HCT116 (cell line): Measurements from ENCODE around the gene RSL1D1. TPM values are rescaled to one million over a fixed set of nuclear protein-coding genes. Genes with fewer than 3 reads are reported as not detected.

Experiments used
- ATAC-seq: fragments of 200-7000 bp; cut with Tn5 transposase; 2 replicates; pipeline ENCODE4 v1.9.1; 2020; ENCODE audit warnings: mild to moderate bottlenecking, moderate library complexity
- BruUV-seq: library from RNA; stranded (reverse); fragments of 400-500 nt; replicated peaks from 2 replicates; lab custom pipeline; 2021; lab: Mats Ljungman, UMichigan
- CTCF ChIA-PET: fragments of 300-600 bp; sonication (Branson Sonifier 250); formaldehyde crosslinking; loops from one replicate; lab custom pipeline; 2021; ENCODE audit warnings: antibody characterized with exemption; lab: Charles Lee
- POLR2A ChIA-PET: fragments of 300-600, 350-600 bp; sonication (Branson Sonifier 250); formaldehyde crosslinking; loops from one replicate; lab custom pipeline; 2021; ENCODE audit warnings: antibody characterized with exemption; lab: Charles Lee
- RAD21 ChIA-PET, 2 experiments: fragments of 300-600 bp; sonication (Branson Sonifier 250); formaldehyde crosslinking; loops; one replicate each; lab custom pipeline; 2023; ENCODE audit warnings: low total read pairs in 2 of 2; ENCODE audit not compliant: uncharacterized antibody in 2 of 2, unreplicated experiment in 2 of 2, low non-redundant PET in 1 of 2; lab: Charles Lee
- DNase-seq: peaks from one replicate; pipeline ENCODE4 v3.0.0-alpha.2; 2010; ENCODE audit warnings: low read depth, low spot score
- H2AFZ ChIP-seq: fragments of 200-600 bp; shearing (Covaris generic), sonication (generic); 2 replicates; pipeline ENCODE4 v1.6.1; 2017; ENCODE audit warnings: low read depth, mixed run types, mixed read lengths, antibody characterized with exemption, low read length; ENCODE audit not compliant: poor library complexity, severe bottlenecking
- H3K27ac ChIP-seq: 2 replicates; pipeline ENCODE4 v1.5.1; 2012; ENCODE audit warnings: low read depth, low read length
- H3K27me3 ChIP-seq: fragments of 200-600 bp; sonication (generic); 2 replicates; pipeline ENCODE4 v1.6.1; 2016; ENCODE audit warnings: mixed run types, low read length, mixed read lengths; ENCODE audit not compliant: insufficient read depth
- H3K36me3 ChIP-seq, 2 experiments: fragments of 200-500 bp in 1 of 2; fragments of 200-600 bp in 1 of 2; sonication (Bioruptor generic) in 1 of 2; sonication (generic) in 1 of 2; 2 replicates each; pipeline versions ENCODE4 v1.5.1 to v1.6.1; 2014 to 2016; ENCODE audit warnings: low read length in 2 of 2, inconsistent platforms in 1 of 2, mixed read lengths in 1 of 2, mixed run types in 1 of 2; ENCODE audit not compliant: insufficient read depth in 2 of 2, control insufficient read depth in 1 of 2
- H3K4me1 ChIP-seq, 2 experiments: fragments of 200-600 bp in 1 of 2; sonication (generic) in 1 of 2; 2 replicates each; pipeline versions ENCODE4 v1.5.1 to v1.6.1; 2012 to 2017; ENCODE audit warnings: low read length in 2 of 2, inconsistent platforms in 1 of 2, mild to moderate bottlenecking in 1 of 2, mixed read lengths in 1 of 2, mixed run types in 1 of 2, moderate library complexity in 1 of 2; ENCODE audit not compliant: insufficient read depth in 2 of 2, control insufficient read depth in 1 of 2
- H3K4me2 ChIP-seq: fragments of 200-600 bp; sonication (generic); 2 replicates; pipeline ENCODE4 v1.6.1; 2017; ENCODE audit warnings: mixed run types, low read length, mixed read lengths
- H3K4me3 ChIP-seq, 2 experiments: fragments of 200-600 bp in 1 of 2; sonication (generic) in 1 of 2; replicated peaks in 1 of 2; 2 replicates each; pipeline ENCODE4 v1.5.1; 2011 to 2016; ENCODE audit warnings: low read length in 2 of 2, control low read depth in 1 of 2, low read depth in 1 of 2, mild to moderate bottlenecking in 1 of 2, mixed read lengths in 1 of 2, mixed run types in 1 of 2
- H3K79me2 ChIP-seq: fragments of 200-600 bp; sonication (generic); 2 replicates; pipeline ENCODE4 v1.6.1; 2017; ENCODE audit warnings: mild to moderate bottlenecking, mixed run types, low read length, moderate library complexity, mixed read lengths; ENCODE audit not compliant: insufficient read depth
- H3K9ac ChIP-seq: fragments of 200-600 bp; sonication (generic); 2 replicates; pipeline ENCODE4 v1.6.1; 2016; ENCODE audit warnings: low read length, mixed read lengths
- H3K9me2 ChIP-seq: fragments of 200-600 bp; sonication (generic), shearing (Covaris generic); 2 replicates; pipeline ENCODE4 v1.6.1; 2017; ENCODE audit warnings: mixed run types, mild to moderate bottlenecking, moderate library complexity; ENCODE audit not compliant: insufficient read depth
- H3K9me3 ChIP-seq, 2 experiments: fragments of 200-500 bp in 1 of 2; fragments of 200-600 bp in 1 of 2; sonication (Bioruptor generic) in 1 of 2; sonication (generic) in 1 of 2; 2 replicates each; pipeline ENCODE4 v1.6.1; 2014 to 2017; ENCODE audit warnings: low read length in 2 of 2, mixed read lengths in 2 of 2, inconsistent platforms in 1 of 2, low read depth in 1 of 2, mild to moderate bottlenecking in 1 of 2, mixed run types in 1 of 2, moderate library complexity in 1 of 2; ENCODE audit not compliant: control insufficient read depth in 1 of 2, insufficient read depth in 1 of 2
- H4K20me1 ChIP-seq: fragments of 200-600 bp; sonication (generic), shearing (Covaris generic); 2 replicates; pipeline ENCODE4 v1.6.1; 2017; ENCODE audit warnings: mixed run types, mild to moderate bottlenecking, moderate library complexity; ENCODE audit not compliant: insufficient read depth
- ATF3 ChIP-seq: IDR thresholded peaks from 2 replicates; pipeline ENCODE4 v1.6.1; 2012
- CBX3 ChIP-seq: IDR thresholded peaks from 2 replicates; pipeline ENCODE4 v1.6.1; 2012; ENCODE audit warnings: low read depth
- CEBPB ChIP-seq: IDR thresholded peaks from 2 replicates; pipeline ENCODE4 v1.6.1; 2012; ENCODE audit warnings: low read depth
- CTCF ChIP-seq, 3 experiments: fragments of 200-600 bp in 1 of 3; sonication (generic) in 1 of 3; IDR thresholded peaks in 2 of 3; conservative IDR thresholded peaks in 1 of 3; 2 replicates each; pipeline ENCODE4 v1.5.1; 2012 to 2017; ENCODE audit warnings: low read depth in 2 of 3, low read length in 2 of 3, antibody characterized with exemption in 1 of 3, borderline replicate concordance in 1 of 3, control low read depth in 1 of 3, mild to moderate bottlenecking in 1 of 3, mixed read lengths in 1 of 3, mixed run types in 1 of 3, moderate library complexity in 1 of 3; ENCODE audit not compliant: insufficient read depth in 1 of 3
- EGR1 ChIP-seq: IDR thresholded peaks from 2 replicates; pipeline ENCODE4 v1.6.1; 2012; ENCODE audit warnings: low read depth
- ELF1 ChIP-seq: IDR thresholded peaks from 2 replicates; pipeline ENCODE4 v1.6.1; 2012; ENCODE audit warnings: low read depth, borderline replicate concordance
- EZH2 ChIP-seq: fragments of 200-600 bp; sonication (generic); IDR thresholded peaks from 2 replicates; pipeline ENCODE4 v1.6.1; 2017; ENCODE audit warnings: antibody characterized with exemption, mixed run types
- EZH2phosphoT487 ChIP-seq: fragments of 200-600 bp; IDR thresholded peaks from 2 replicates; pipeline ENCODE4 v1.6.1; 2018; ENCODE audit warnings: antibody characterized with exemption, borderline replicate concordance
- FOSL1 ChIP-seq: IDR thresholded peaks from 2 replicates; pipeline ENCODE4 v1.6.1; 2012; ENCODE audit warnings: low read depth
- JUND ChIP-seq: IDR thresholded peaks from 2 replicates; pipeline ENCODE4 v1.6.1; 2012
- MAX ChIP-seq: IDR thresholded peaks from 2 replicates; pipeline ENCODE4 v1.6.1; 2012
- POLR2A ChIP-seq: IDR thresholded peaks from 2 replicates; pipeline ENCODE4 v1.7.0; 2011; ENCODE audit warnings: borderline replicate concordance; ENCODE audit not compliant: insufficient read depth, insufficient read length; ENCODE audit errors: extremely low read depth
- POLR2AphosphoS5 ChIP-seq: IDR thresholded peaks from 2 replicates; pipeline ENCODE4 v1.6.1; 2011; ENCODE audit warnings: mild to moderate bottlenecking, low read depth, low read length, moderate library complexity
- RAD21 ChIP-seq: IDR thresholded peaks from 2 replicates; pipeline ENCODE4 v1.6.1; 2012; ENCODE audit warnings: low read depth, mild to moderate bottlenecking
- SIN3A ChIP-seq: IDR thresholded peaks from 2 replicates; pipeline ENCODE4 v1.6.1; 2012; ENCODE audit warnings: low read depth
- SRF ChIP-seq: IDR thresholded peaks from 2 replicates; pipeline ENCODE4 v1.6.1; 2012; ENCODE audit warnings: low read depth
- TCF7L2 ChIP-seq: IDR thresholded peaks from 2 replicates; pipeline ENCODE4 v1.7.0; 2011; ENCODE audit warnings: borderline replicate concordance, inconsistent platforms; ENCODE audit not compliant: insufficient read depth, insufficient read length; ENCODE audit errors: extremely low read depth
- YY1 ChIP-seq: IDR thresholded peaks from 2 replicates; pipeline ENCODE4 v1.6.1; 2011; ENCODE audit warnings: low read length, low read depth, moderate library complexity, mild to moderate bottlenecking; ENCODE audit not compliant: insufficient replicate concordance; ENCODE audit errors: extremely low read depth
- ZFX ChIP-seq: fragments of 450-650 bp; IDR thresholded peaks from 2 replicates; pipeline ENCODE4 v1.6.1; 2017
- ZNF274 ChIP-seq: fragments of 200-500 bp; sonication (Bioruptor generic); IDR thresholded peaks from 2 replicates; pipeline ENCODE4 v1.6.1; 2014; ENCODE audit warnings: mild to moderate bottlenecking, low read depth, low read length, inconsistent platforms
- intact Hi-C: fragments of 100-400 bp; cut with micrococcal nuclease; formaldehyde crosslinking; loops from 2 replicates; pipeline ENCODE4 v1.10.0; 2022
- total RNA-seq: library from RNA; stranded (reverse); gene quantifications from one replicate; pipeline ENCODE4 v1.2.1, GENCODE V29; 2021; ENCODE audit not compliant: unreplicated experiment

The RSL1D1 gene
- total RNA-seq, 1 experiment from 2014 or later, result 291 TPM

DNA sequence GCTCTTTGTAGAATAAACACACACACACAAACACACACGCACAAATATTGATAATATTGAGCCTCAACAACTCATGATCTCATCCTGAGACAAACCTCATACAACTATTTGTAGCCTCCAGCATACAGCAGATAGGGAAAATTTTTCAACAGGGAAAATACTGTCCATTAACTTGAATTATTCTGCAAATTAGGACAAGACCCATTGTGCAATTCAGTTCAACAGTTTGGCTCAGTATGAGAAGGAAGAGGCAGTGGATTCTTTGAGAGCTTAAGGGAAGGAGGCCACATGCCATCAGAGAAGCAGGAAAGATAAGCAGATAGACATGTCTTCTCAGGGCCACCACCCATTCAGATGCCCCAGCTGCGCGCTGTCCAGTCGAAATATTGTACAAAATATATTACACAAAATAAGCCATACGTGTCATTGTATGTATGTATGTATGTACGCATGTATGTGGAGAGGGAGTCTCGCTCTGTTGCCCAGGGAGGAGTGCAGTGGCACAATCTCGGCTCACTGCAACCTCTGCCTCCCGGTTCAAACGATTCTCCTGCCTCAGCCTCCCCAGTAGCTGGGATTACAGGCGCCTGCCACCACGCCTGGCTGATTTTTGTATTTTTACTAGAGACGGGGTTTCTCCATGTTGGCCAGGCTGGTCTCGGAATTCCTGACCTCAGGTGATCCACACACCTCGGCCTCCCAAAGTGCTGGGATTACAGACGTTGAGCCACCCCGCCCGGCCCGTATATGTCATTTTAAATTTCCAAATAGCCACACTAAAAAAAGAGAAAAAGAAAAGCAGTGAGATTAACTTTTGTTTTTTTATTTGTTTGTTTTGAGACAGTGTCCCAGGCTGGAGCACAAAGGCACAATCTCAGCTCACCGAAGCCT is 56.1 kb downstream of the RSL1D1 start:
- no TSS peak for BruUV-seq
- Histone ChIP-seq H3K4me2 (peak overlapping the region; percentile 93), H3K4me3 (peak overlapping the region; percentile 94 to 97), H3K4me1 (peaks cover 7 to 20% of the 10 kb centered on the region in 2 experiments; a peak in 3 of 4 replicates), H2AFZ (no peak overlapping the region), H3K79me2 (peaks cover 78% of the 10 kb centered on the region), H3K36me3 (peaks cover 0 to 2% of the 10 kb centered on the region in 2 experiments; a peak in 1 of 4 replicates), H3K27me3 (no peaks in the 10 kb centered on the region), H3K9me3 (no peaks in the 10 kb centered on the region), H3K9me2 (no peaks in the 10 kb centered on the region), H4K20me1 (peaks cover 3% of the 10 kb centered on the region; the same call in 1 of the 2 replicates), H3K9ac (peak overlapping the region; percentile 91), H3K27ac (no peak overlapping the region)
- RAD21 ChIA-PET, result no interaction called here
- DNase-seq, result no peak
- intact Hi-C loops, result no loop called here
- CTCF ChIA-PET, result no interaction called here
- POLR2A ChIA-PET, result no interaction called here
- no peak for ATAC-seq
- TF ChIP-seq MAX, result no peak
- TF ChIP-seq CEBPB, result no peak
- no peak for TF ChIP-seq RAD21
- no peak for TF ChIP-seq YY1
- no peak for TF ChIP-seq EGR1
- TF ChIP-seq JUND, result no peak
- TF ChIP-seq POLR2AphosphoS5, result no peak
- TF ChIP-seq CBX3, result no peak
- no peak for TF ChIP-seq TCF7L2
- TF ChIP-seq SIN3A, result no peak
- no peak for TF ChIP-seq POLR2A
- TF ChIP-seq ZNF274, result no peak
- TF ChIP-seq ATF3, result no peak
- no peak for TF ChIP-seq ZFX
- no peak for TF ChIP-seq EZH2
- no peak for TF ChIP-seq FOSL1
- no peak for TF ChIP-seq ELF1
- no peak for TF ChIP-seq SRF
- no peak for TF ChIP-seq CTCF (IDR thresholded peaks at IDR 0.05 in 2 of 3, conservative IDR thresholded peaks at IDR 0.05 in 1 of 3; ENCODE audit: borderline replicate concordance in 1 of 3, insufficient read depth in 1 of 3, low read depth in 2 of 3, low read length in 2 of 3)
- no peak for TF ChIP-seq EZH2phosphoT487
